GM19099 (cell line): ENCODE measurements around the gene CA5A.
A peak's percentile ranks its signal among the peaks of the same experiment; 100 is the strongest.

Experiments
- POLR2A ChIP-seq: IDR thresholded peaks from 3 replicates; pipeline ENCODE4 v1.6.1; 2011; ENCODE audit warnings: low read depth; ENCODE audit not compliant: insufficient read length; ENCODE audit errors: extremely low read depth

Gene CA5A

GRCh38 chr16:87960852-87961251 lies 24.5 kb upstream of the CA5A start:
- TF ChIP-seq POLR2A, result no peak

DNA sequence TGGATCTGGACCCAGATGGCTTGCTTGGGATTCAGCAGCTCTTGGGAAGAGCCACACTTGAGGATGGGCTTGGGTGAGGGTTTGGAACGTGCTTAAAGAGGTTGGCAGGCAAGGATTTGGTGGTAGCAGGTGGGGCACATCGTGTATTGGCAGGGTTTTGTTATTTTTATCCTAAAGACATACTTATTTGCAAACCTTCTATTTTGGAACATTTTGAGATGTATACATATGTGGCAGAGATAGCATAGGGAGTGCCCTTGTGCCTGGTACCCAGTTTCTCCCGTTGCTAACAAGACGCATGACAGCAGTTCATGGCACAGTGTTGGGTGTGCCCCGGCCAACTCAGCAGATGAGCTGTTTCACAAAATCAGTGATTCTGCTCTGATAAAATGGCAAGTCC lies 24.0 kb upstream of the CA5A start:
- TF ChIP-seq POLR2A, result no peak

GRCh38 chr16:87959391-87959990 lies 23.2 kb upstream of the CA5A start:
- TF ChIP-seq POLR2A, result no peak

GRCh38 chr16:87958632-87959031 lies 22.3 kb upstream of the CA5A start:
- TF ChIP-seq POLR2A, result no peak

- no peak for TF ChIP-seq POLR2A
Observed at GRCh38 chr16:87957296-87958094, 21.2 kb upstream of the CA5A start.

- TF ChIP-seq POLR2A, result peak; percentile 14
Observed at GRCh38 chr16:87956365-87957231, 20.3 kb upstream of the CA5A start.

DNA sequence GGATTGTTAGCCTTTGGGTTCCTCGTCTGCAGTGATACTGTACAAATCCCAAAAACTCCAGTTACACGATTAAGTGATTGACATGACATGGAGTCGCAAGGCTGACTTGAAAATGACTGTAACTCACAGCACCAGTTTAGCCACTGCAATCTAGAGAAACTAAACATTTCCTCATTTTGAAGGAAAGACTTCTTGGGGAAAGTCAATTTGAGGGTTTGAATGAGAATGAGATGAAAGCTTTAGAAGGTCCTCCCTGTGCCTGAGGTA lies 19.7 kb upstream of the CA5A start:
- TF ChIP-seq POLR2A, result no peak

DNA sequence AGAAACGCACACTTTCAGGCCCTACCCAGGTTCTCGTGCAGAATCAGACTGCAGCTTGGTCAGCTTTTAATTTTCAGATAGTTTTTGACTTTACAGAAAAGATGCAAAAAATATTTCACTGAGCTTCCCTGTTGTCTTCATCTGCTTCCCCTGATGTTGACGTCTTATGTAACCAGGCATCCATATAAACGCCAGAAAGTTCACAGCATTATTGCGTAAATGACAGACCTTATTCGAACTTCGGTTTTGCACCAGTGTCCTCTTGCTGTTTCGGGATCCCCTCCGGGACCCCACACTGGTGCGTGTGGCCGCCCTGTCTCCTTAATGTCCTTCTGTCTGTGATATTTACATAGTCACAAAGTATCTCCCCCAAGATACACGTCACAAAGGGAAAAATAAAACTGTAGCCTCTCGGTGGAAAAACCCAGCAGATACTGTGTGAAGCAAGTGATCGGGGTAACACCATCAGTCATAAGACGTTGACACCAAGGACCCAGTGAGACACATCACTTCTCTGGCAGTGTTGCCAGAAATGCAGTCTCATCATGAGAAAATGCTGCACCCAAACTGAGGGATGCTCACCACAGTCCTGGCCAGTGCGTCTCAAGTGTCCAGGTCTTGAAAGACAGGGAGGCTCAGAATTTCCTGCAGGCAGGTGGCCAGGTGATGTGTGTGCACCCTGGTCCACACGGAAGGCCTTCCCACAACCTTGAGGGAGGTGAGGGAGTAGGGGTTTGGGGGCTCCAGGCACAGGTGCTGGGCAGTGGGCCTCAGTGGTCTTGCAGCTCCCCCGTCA lies 19.2 kb upstream of the CA5A start:
- TF ChIP-seq POLR2A, result no peak

DNA sequence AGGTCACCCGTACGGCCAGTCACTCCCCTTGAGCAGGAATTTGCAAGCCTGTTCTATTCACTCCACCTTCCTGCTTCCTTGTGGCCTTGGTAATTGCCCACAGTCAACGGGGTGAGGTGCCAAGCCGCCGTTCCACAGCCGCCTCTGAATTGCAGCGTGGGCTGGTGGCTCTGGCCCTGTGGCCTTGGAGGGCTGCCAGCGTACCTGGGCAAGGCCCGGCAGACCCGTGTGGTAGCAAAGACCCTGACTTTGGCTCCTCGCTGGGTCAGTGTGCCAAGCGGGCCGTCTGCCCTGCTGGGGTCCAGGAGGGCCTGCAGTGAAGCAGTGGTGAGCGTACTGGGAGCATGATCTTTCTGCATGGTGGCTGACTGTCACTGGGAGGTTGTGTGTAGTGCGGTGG lies 18.5 kb upstream of the CA5A start:
- no peak for TF ChIP-seq POLR2A

GRCh38 chr16:87954361-87954760 lies 18.0 kb upstream of the CA5A start:
- no peak for TF ChIP-seq POLR2A

DNA sequence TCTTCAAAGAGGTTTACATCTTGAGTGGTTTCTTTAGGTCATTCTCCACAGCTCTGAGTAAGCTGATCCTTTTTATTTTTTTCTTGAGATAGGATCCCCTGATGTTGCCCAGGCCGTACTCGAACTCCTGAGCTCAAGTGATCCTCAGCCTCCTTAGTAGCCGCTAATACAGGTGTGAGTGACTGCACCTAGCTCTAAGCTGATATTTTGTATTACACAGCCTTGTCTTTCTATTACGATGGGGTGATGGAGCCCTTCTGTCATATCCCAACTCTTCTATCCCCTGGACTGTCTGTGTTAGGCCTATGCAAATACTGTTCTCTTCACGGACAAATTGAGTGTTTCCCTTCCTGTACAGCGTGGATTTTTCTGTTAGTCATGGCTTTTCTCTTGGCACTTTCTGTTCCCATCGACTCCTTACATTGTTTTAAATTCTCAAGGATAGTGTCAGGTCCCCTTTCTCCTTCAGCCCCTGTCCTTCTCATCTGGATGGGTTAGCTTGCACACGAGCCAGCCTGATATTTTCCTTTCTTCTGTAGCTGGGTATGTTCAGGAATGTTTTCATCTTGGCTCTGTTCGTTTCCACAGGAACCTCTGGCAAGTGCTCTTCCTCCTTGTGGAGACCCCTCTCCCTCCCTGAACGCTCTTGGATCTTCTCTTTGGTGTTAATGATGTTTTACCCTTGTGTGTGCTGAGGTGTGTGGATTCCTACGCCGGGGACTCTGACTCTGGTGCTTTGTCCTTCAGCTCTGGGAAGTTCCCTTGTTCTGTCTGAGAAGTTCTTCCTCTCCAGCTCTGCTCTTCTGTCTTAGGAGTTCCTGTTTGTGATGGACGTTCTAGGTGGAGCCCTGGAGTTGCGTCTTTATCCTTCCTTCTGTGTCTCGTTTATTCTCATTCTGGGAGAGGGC lies 17.2 kb upstream of the CA5A start:
- TF ChIP-seq POLR2A, result no peak

DNA sequence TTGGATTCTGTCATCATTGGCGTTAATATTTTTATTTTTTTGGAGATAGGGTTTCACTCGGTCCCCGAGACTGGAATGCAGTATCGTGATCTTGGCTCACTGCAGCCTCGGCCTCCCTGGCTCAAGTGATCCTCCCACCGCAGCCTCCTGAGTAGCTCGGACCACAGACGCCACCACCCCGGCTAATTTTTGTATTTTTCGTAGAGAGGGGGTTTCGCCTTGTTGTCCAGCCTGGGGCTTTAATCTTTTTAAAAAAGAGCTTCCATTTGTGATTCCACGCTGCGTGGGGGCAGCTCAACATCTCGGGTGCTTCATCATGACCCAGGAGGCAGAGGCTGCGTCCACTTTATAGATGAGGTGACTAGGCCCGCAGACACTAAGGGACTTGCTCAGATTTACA lies 16.4 kb upstream of the CA5A start:
- TF ChIP-seq POLR2A, result no peak

DNA sequence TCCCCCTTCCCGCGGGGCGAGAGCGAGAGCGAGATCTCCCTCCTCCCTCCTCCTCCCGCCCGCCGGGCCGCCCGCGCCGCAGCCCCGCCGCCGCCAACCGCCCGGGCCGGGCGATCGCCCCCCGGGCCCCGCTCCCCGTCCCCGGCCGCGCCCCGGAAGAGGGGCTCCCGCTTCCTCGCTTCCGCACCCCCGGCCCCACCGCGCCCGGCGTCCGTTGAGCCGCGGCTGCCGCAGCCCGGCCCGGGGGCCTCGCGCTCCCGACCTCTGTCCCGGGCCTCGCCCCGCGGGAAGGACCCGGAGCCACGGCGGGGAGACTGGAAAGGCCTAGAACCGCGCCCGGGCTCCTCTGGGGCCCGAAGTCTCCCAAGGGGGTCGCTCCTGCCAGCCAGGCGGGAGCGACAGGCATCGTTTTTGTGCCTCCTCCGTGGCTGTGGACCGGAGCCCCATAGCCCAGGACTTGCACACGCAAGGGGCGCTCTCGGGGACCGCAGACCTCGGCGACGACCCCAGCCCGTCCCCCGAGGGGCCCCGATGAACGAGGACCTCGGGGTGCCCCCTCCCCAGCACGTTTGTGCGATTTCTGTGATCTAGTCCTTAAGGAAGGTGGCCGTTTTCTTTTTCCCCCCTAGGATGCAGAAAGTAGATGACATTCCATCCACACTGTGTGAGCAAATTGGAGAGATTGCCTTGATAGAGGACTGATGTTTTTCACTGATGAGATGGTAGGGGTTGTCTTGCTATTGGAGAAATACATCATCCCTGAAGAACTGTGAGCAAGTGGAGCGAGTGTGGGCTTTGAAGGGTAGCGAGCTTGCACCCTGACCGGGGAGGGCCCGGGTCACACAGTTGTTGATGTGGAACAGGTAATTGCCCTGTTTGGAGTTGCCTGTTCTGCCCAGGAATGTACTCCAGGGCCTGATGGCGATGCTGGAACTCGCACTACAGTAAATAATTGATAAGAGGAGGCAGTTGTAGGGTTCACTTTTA lies 15.5 kb upstream of the CA5A start:
- peak; percentile 86 for TF ChIP-seq POLR2A
